Activated CD8-positive, alpha-beta T cell treated with anti-CD3 and anti-CD28 coated beads for 36 hours (primary cell): ENCODE measurements around the gene CDC37. TPM values are rescaled to one million over a fixed set of nuclear protein-coding genes. Genes with fewer than 3 reads are reported as not detected.
"Not testable (repeated sequence)": the region's sequence is repeated elsewhere in the genome, so short reads cannot be mapped to it uniquely, and the experiment has no call there.

Experiments
- ATAC-seq: fragments of 200-7000 bp; cut with Tn5 transposase; one replicate; pipeline ENCODE4 v1.10.0; 2021; ENCODE audit warnings: mild to moderate bottlenecking, moderate library complexity
- CTCF ChIA-PET: fragments of 350-600 bp; sonication (Branson Sonifier 250); formaldehyde crosslinking; loops from one replicate; lab custom pipeline; 2021; ENCODE audit warnings: antibody characterized with exemption; lab: Charles Lee
- POLR2A ChIA-PET: fragments of 350-600 bp; sonication (Branson Sonifier 250); formaldehyde crosslinking; loops from one replicate; lab custom pipeline; 2021; ENCODE audit warnings: antibody characterized with exemption; lab: Charles Lee
- DNase-seq: peaks from one replicate; pipeline ENCODE4 v3.0.0-alpha.2; 2020
- H3K27ac Mint-ChIP-seq: one replicate; pipeline ENCODE4 v1.8.0; 2021; ENCODE audit warnings: mild to moderate bottlenecking, mixed read lengths
- H3K27me3 Mint-ChIP-seq: one replicate; pipeline ENCODE4 v1.8.0; 2021; ENCODE audit warnings: mixed read lengths
- H3K36me3 Mint-ChIP-seq: one replicate; pipeline ENCODE4 v1.8.0; 2021; ENCODE audit warnings: low read depth, mixed read lengths
- H3K4me1 Mint-ChIP-seq: one replicate; pipeline ENCODE4 v1.8.0; 2021; ENCODE audit warnings: low read depth, mixed read lengths
- H3K4me3 Mint-ChIP-seq: one replicate; pipeline ENCODE4 v1.8.0; 2021; ENCODE audit warnings: mild to moderate bottlenecking, moderate library complexity, mixed read lengths
- H3K9me3 Mint-ChIP-seq: one replicate; pipeline ENCODE4 v1.8.0; 2021; ENCODE audit warnings: mixed read lengths
- CTCF ChIP-seq: fragments of 200-600 bp; IDR thresholded peaks from one replicate; pipeline ENCODE4 v1.8.0; 2022; ENCODE audit warnings: antibody characterized with exemption, mild to moderate bottlenecking
- intact Hi-C: fragments of 100-400 bp; cut with micrococcal nuclease; formaldehyde crosslinking; loops from one replicate; pipeline ENCODE4 v1.10.0; 2022
- total RNA-seq, 2 experiments: library from RNA; stranded (reverse); gene quantifications; one replicate each; pipeline ENCODE4 v1.2.3, GENCODE V29; 2021

Gene CDC37
- total RNA-seq, 2 experiments from 2014 or later = 236 to 238 TPM

GRCh38 chr19:10416083-10416379 is 12.7 kb upstream of the CDC37 start:
- Mint-ChIP-seq H3K36me3 (peaks cover 9% of the 10 kb centered on the region), H3K4me3 (peak overlapping the region; percentile 63), H3K27ac (peak overlapping the region; percentile 84), H3K9me3 (no peaks in the 10 kb centered on the region), H3K4me1 (peaks cover 59% of the 10 kb centered on the region), H3K27me3 (peaks cover 11% of the 10 kb centered on the region)
- ChIA-PET POLR2A (interaction anchor here (0.8 to 9.7 kb wide), 6 partner anchors 9 to 137 kb away, joined by 3 to 161 read pairs (median 4); partner anchors contain the start of gene CDC37), CTCF (interaction anchor here (0.9 to 22.7 kb wide), 8 partner anchors 6 to 302 kb away, joined by 3 to 587 read pairs (median 6); partner anchors contain the start of genes CDC37, DNM2 and PDE4A)
- ATAC-seq (no peak), DNase-seq (no peak)
- no peak for TF ChIP-seq CTCF
- intact Hi-C loops = no loop called here

DNA sequence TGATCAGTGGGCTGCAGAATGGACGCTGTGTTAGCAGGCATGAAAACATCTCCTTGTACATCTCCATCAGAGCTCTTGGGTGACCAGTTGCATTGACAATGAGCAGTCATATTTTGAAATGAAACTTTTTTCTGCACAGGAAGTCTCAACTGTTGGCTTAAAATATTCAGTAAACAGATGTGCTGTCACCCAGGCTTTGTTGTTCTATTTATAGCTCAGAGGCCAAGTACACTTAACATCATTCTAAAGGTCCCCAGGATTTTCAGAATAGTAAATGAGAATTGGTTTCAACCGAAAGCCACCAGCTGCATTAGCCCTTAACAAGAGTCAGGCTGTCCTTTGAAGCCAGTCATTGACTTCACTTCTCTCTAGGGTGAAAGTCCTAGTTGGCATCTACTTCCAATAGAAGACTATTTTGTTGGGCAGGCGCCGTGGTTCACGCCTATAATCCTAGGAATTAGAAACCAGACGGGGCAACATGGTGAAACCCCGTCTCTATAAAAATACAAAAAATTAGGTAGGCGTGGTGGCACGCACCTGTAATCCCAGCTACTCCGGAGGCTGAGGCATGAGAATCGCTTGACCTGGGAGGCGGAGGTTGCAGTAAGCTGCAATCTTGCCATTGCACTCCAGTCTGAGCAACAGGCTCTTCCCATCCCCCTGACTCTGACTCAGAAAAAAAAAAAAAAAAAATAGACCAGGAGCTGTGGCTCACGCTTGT is 9.1 kb upstream of the CDC37 start:
- peaks cover 5% of the 10 kb centered on the region for H3K27me3 Mint-ChIP-seq
- no peaks in the 10 kb centered on the region for H3K9me3 Mint-ChIP-seq
- DNase-seq (peak; percentile 70), ATAC-seq (peak; percentile 40)
- H3K4me3 Mint-ChIP-seq = peak overlapping the region; percentile 45
- intact Hi-C loops = no loop called here
- peak overlapping the region; percentile 91 for H3K27ac Mint-ChIP-seq
- no peak for TF ChIP-seq CTCF
- ChIA-PET CTCF (interaction anchor here (1.1 to 22.7 kb wide), 8 partner anchors 3 to 446 kb away, joined by 3 to 587 read pairs (median 10); partner anchors contain the start of genes CDC37, ICAM1 and PDE4A), POLR2A (interaction anchor here (0.6 to 9.7 kb wide), 9 partner anchors 8 to 154 kb away, joined by 3 to 161 read pairs (median 4); partner anchors contain the start of genes CDC37, ICAM1 and PDE4A)
- peaks cover 6% of the 10 kb centered on the region for H3K36me3 Mint-ChIP-seq
- peaks cover 75% of the 10 kb centered on the region for H3K4me1 Mint-ChIP-seq

DNA sequence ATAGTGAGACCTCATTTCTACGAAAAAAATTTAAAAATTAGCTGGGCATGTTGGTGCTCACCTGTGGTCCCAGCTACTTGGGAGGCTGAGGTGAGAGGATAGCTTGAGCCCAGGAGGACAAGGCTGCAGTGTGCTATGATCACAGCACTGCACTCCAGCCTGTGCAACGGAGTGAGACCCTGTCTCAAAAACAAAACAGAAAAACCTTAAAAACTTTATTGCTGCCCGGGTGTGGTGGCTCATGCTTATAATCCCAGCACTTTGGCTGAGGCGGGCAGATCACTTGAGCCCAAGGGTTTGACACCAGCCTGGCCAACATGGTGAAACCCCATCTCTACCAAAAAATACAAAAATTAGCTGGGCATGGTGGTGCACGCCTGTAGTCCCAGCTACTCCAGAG is 7.9 kb upstream of the CDC37 start:
- Mint-ChIP-seq H3K27ac (peak overlapping the region; percentile 91), H3K4me1 (peaks cover 77% of the 10 kb centered on the region)
- DNase-seq, H3K4me3 Mint-ChIP-seq, H3K9me3 Mint-ChIP-seq, ATAC-seq, H3K36me3 Mint-ChIP-seq, intact Hi-C loops, H3K27me3 Mint-ChIP-seq: not testable (repeated sequence)
- ChIA-PET POLR2A (interaction anchor here (1.3 to 2.1 kb wide), 4 partner anchors 10 to 156 kb away, joined by 4 to 11 read pairs (median 8); partner anchors contain the start of gene PDE4A), CTCF (interaction anchor here (1.2 to 22.7 kb wide), 6 partner anchors 2 to 152 kb away, joined by 3 to 587 read pairs (median 12); partner anchors contain the start of genes CDC37, ICAM1 and PDE4A)

DNA sequence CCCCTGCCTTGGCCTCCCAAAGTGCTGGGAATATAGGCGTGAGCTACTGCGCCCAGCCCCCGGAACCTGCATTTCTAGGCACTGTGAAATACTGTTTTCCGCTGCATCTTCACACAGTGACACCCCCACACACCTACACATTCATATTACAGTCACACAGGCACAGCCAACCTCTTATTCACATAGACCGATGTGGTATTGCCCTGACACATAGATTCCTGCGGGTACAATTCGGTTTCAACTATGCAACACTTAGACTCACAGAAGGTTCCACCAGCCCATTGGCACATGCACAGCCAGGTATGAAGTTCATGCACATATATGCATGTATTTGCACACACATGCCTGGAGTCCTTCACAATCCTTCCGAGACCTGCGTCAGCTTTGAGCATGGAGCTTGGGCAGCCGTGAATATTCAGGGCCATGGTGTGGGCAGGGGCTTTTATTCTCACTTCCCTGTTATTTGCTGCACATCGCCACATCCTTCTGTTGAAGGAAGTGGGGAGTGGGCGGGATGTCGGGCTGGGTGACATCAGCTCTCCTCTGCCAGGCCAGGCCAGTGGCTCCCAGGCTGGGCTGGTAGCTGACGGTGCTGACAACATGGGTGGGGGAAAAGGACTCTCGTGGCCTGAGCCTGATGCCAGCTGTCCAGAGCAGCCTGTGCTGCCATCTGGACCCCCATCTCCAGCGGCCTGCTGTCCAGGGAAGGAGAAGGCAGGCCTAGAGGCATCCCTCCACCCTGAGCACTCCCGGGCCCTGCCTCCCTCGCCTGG is 5.4 kb upstream of the CDC37 start:
- Mint-ChIP-seq H3K9me3 (no peaks in the 10 kb centered on the region), H3K4me1 (peaks cover 81% of the 10 kb centered on the region), H3K36me3 (peaks cover 1% of the 10 kb centered on the region), H3K4me3 (peak overlapping the region; percentile 33), H3K27ac (peak overlapping the region; percentile 95), H3K27me3 (no peaks in the 10 kb centered on the region)
- CTCF ChIA-PET = interaction anchor here (0.8 to 21.1 kb wide), 7 partner anchors 13 to 158 kb away, joined by 3 to 587 read pairs (median 4); partner anchors contain the start of genes ICAM1, KRI1 and PDE4A
- TF ChIP-seq CTCF = no peak
- intact Hi-C loops = loop anchor here (10.0 kb wide), 1 partner anchor 66 kb away; no protein-coding TSS in a partner anchor
- DNase-seq (peak; percentile 93), ATAC-seq (peak; percentile 62)
- POLR2A ChIA-PET = interaction anchor here (1.0 to 11.5 kb wide), 5 partner anchors 9 to 149 kb away, joined by 4 to 161 read pairs (median 4); partner anchors contain the start of gene PDE4A

DNA sequence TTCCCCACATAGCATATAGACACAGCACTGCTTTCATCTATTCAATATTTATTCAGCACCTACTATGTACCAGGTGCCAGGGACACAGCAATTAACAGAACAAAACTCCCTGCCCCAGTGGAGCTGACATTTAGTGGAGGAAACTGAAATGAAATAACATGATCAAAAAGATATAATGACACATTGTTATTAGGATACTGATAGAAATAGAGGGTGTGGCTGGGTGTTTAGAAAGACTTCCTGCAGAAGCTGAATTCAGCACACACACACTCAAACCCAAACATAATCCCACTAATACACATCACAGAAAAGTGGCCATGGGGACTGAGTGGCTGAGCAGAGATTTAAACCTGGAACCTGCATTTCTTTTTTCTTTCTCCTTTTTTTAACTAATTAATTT is 3.8 kb upstream of the CDC37 start:
- TF ChIP-seq CTCF = no peak
- DNase-seq (no peak), ATAC-seq (no peak)
- Mint-ChIP-seq H3K36me3 (peaks cover 14% of the 10 kb centered on the region), H3K27ac (peak overlapping the region; percentile 89), H3K27me3 (no peaks in the 10 kb centered on the region), H3K9me3 (no peaks in the 10 kb centered on the region), H3K4me3 (no peak overlapping the region), H3K4me1 (peaks cover 73% of the 10 kb centered on the region)
- CTCF ChIA-PET = interaction anchor here (1.5 to 21.1 kb wide), 4 partner anchors 15 to 137 kb away, joined by 3 to 587 read pairs (median 8); partner anchors contain the start of genes ICAM1 and PDE4A
- POLR2A ChIA-PET = interaction anchor here (1.4 to 11.5 kb wide), 3 partner anchors 10 to 147 kb away, joined by 4 to 161 read pairs (median 26); partner anchors contain the start of gene PDE4A
- intact Hi-C loops = loop anchor here (10.0 kb wide), 1 partner anchor 68 kb away; no protein-coding TSS in a partner anchor
